SJSA1 (cell line): ENCODE data around the gene INTS1. TPM values are rescaled to one million over a fixed set of nuclear protein-coding genes. Genes with fewer than 3 reads are reported as not detected.

Source experiments
- DNase-seq, 2 experiments: peaks; one replicate each; pipeline ENCODE4 v3.0.0-alpha.2; 2015 to 2020; ENCODE audit warnings: low spot score in 2 of 2, low read depth in 1 of 2
- H3K27ac ChIP-seq: fragments of 250-450 bp; sonication (Bioruptor Pico); 2 replicates; pipeline ENCODE4 v1.5.1; 2020; ENCODE audit warnings: mild to moderate bottlenecking, moderate library complexity
- H3K27me3 ChIP-seq: fragments of 250-450 bp; sonication (Bioruptor Pico); replicated peaks from 2 replicates; pipeline ENCODE4 v1.5.1; 2020; ENCODE audit warnings: mild to moderate bottlenecking, moderate library complexity
- H3K36me3 ChIP-seq: fragments of 250-450 bp; sonication (Bioruptor Pico); 2 replicates; pipeline ENCODE4 v1.5.1; 2020; ENCODE audit warnings: mild to moderate bottlenecking
- H3K4me1 ChIP-seq: fragments of 250-450 bp; sonication (Bioruptor Pico); replicated peaks from 2 replicates; pipeline ENCODE4 v1.6.1; 2021; ENCODE audit warnings: mild to moderate bottlenecking
- H3K4me3 ChIP-seq: fragments of 250-450 bp; sonication (Bioruptor Pico); 2 replicates; pipeline ENCODE4 v1.5.1; 2020; ENCODE audit warnings: mild to moderate bottlenecking
- H3K9me3 ChIP-seq: fragments of 250-450 bp; sonication (Bioruptor Pico); replicated peaks from 2 replicates; pipeline ENCODE4 v1.5.1; 2020; ENCODE audit warnings: mild to moderate bottlenecking
- total RNA-seq: library from RNA; depleted of rRNA; stranded (reverse); fragments of >200 nt; shearing (Covaris generic); gene quantifications from 2 replicates; pipeline ENCODE4 v1.2.3, GENCODE V29; 2014

Gene INTS1
- total RNA-seq, 1 experiment from 2014 or later = 36.8 TPM

GRCh38 chr7:1475393-1475792, 28.8 kb downstream of the INTS1 start:
- H3K36me3 ChIP-seq = peaks cover 94% of the 10 kb centered on the region
- H3K4me1 ChIP-seq = peaks cover 13% of the 10 kb centered on the region
- H3K4me3 ChIP-seq = no peak overlapping the region
- H3K9me3 ChIP-seq = no peaks in the 10 kb centered on the region
- no peaks in the 10 kb centered on the region for H3K27me3 ChIP-seq
- DNase-seq = no peak
- no peak overlapping the region for H3K27ac ChIP-seq

GRCh38 chr7:1474736-1475135, 29.5 kb downstream of the INTS1 start:
- no peak overlapping the region for H3K4me3 ChIP-seq
- peaks cover 94% of the 10 kb centered on the region for H3K36me3 ChIP-seq
- no peaks in the 10 kb centered on the region for H3K27me3 ChIP-seq
- no peak overlapping the region for H3K27ac ChIP-seq
- peaks cover 13% of the 10 kb centered on the region for H3K4me1 ChIP-seq
- peak; percentile 50 to 65 for DNase-seq
- H3K9me3 ChIP-seq = no peaks in the 10 kb centered on the region

- Histone ChIP-seq H3K9me3 (no peaks in the 10 kb centered on the region), H3K36me3 (peaks cover 94% of the 10 kb centered on the region), H3K27ac (no peak overlapping the region), H3K27me3 (no peaks in the 10 kb centered on the region), H3K4me1 (peaks cover 13% of the 10 kb centered on the region), H3K4me3 (no peak overlapping the region)
- peak; percentile 47 to 82 for DNase-seq
Measured at GRCh38 chr7:1473864-1474512, 30.2 kb downstream of the INTS1 start.

- no peak overlapping the region for H3K4me3 ChIP-seq
- H3K4me1 ChIP-seq = peaks cover 22% of the 10 kb centered on the region
- no peak overlapping the region for H3K27ac ChIP-seq
- H3K36me3 ChIP-seq = peaks cover 73% of the 10 kb centered on the region
- no peak for DNase-seq
- no peaks in the 10 kb centered on the region for H3K27me3 ChIP-seq
- H3K9me3 ChIP-seq = no peaks in the 10 kb centered on the region
Measured at GRCh38 chr7:1470901-1471300, 33.3 kb downstream of the INTS1 start.

GRCh38 chr7:1468643-1469298, 35.4 kb downstream of the INTS1 start:
- Histone ChIP-seq H3K27me3 (no peaks in the 10 kb centered on the region), H3K36me3 (peaks cover 52% of the 10 kb centered on the region), H3K9me3 (no peaks in the 10 kb centered on the region), H3K4me3 (no peak overlapping the region), H3K27ac (no peak overlapping the region), H3K4me1 (peaks cover 10% of the 10 kb centered on the region)
- DNase-seq = no peak

GRCh38 chr7:1468203-1468602, 36.0 kb downstream of the INTS1 start:
- Histone ChIP-seq H3K27me3 (no peaks in the 10 kb centered on the region), H3K27ac (no peak overlapping the region), H3K4me1 (peaks cover 9% of the 10 kb centered on the region), H3K36me3 (peaks cover 46% of the 10 kb centered on the region), H3K4me3 (no peak overlapping the region), H3K9me3 (no peaks in the 10 kb centered on the region)
- no peak for DNase-seq

- no peak overlapping the region for H3K27ac ChIP-seq
- no peaks in the 10 kb centered on the region for H3K27me3 ChIP-seq
- H3K4me3 ChIP-seq = no peak overlapping the region
- peaks cover 34% of the 10 kb centered on the region for H3K36me3 ChIP-seq
- no peaks in the 10 kb centered on the region for H3K9me3 ChIP-seq
- peak; percentile 29 to 65 for DNase-seq
- peaks cover 9% of the 10 kb centered on the region for H3K4me1 ChIP-seq
Measured at GRCh38 chr7:1466524-1467271, 37.5 kb downstream of the INTS1 start.

GRCh38 chr7:1464694-1465093, 39.5 kb downstream of the INTS1 start:
- Histone ChIP-seq H3K27ac (no peak overlapping the region), H3K4me1 (peaks cover 13% of the 10 kb centered on the region), H3K36me3 (peaks cover 14% of the 10 kb centered on the region), H3K27me3 (no peaks in the 10 kb centered on the region), H3K4me3 (no peak overlapping the region), H3K9me3 (no peaks in the 10 kb centered on the region)
- no peak for DNase-seq

GRCh38 chr7:1463676-1464223, 40.4 kb downstream of the INTS1 start:
- Histone ChIP-seq H3K4me1 (peaks cover 18% of the 10 kb centered on the region), H3K27me3 (no peaks in the 10 kb centered on the region), H3K9me3 (no peaks in the 10 kb centered on the region), H3K27ac (no peak overlapping the region), H3K36me3 (peaks cover 10% of the 10 kb centered on the region; the same call in 1 of the 2 replicates), H3K4me3 (no peak overlapping the region)
- no peak for DNase-seq

GRCh38 chr7:1461646-1462375, 42.4 kb downstream of the INTS1 start:
- peaks cover 28% of the 10 kb centered on the region for H3K4me1 ChIP-seq
- no peak for DNase-seq
- H3K9me3 ChIP-seq = no peaks in the 10 kb centered on the region
- H3K36me3 ChIP-seq = peaks cover 4% of the 10 kb centered on the region; the same call in 1 of the 2 replicates
- H3K27ac ChIP-seq = no peak overlapping the region
- H3K4me3 ChIP-seq = no peak overlapping the region
- H3K27me3 ChIP-seq = no peaks in the 10 kb centered on the region

GRCh38 chr7:1460821-1461645, 43.2 kb downstream of the INTS1 start:
- no peak overlapping the region for H3K4me3 ChIP-seq
- H3K4me1 ChIP-seq = peaks cover 24% of the 10 kb centered on the region
- no peaks in the 10 kb centered on the region for H3K9me3 ChIP-seq
- H3K27me3 ChIP-seq = no peaks in the 10 kb centered on the region
- H3K27ac ChIP-seq = no peak overlapping the region
- no peak for DNase-seq
- H3K36me3 ChIP-seq = peaks cover 4% of the 10 kb centered on the region; the same call in 1 of the 2 replicates

GRCh38 chr7:1459920-1460820, 44.0 kb downstream of the INTS1 start:
- Histone ChIP-seq H3K4me1 (peaks cover 24% of the 10 kb centered on the region), H3K9me3 (no peaks in the 10 kb centered on the region), H3K27ac (no peak overlapping the region), H3K36me3 (peaks cover 7% of the 10 kb centered on the region; the same call in 1 of the 2 replicates), H3K27me3 (no peaks in the 10 kb centered on the region), H3K4me3 (peak overlapping the region; percentile 22)
- peak in 1 of 2 experiments; percentile 20 for DNase-seq
